MM.1S (cell line): Measurements from ENCODE around the gene PKHD1.

Experiments used
- DNase-seq: peaks from one replicate; pipeline ENCODE4 v3.0.0-alpha.2; 2015
- H2AFZ ChIP-seq: fragments of 300-600 bp; sonication (generic); 2 replicates; pipeline ENCODE4 v1.6.0; 2016; ENCODE audit warnings: antibody characterized with exemption, low read length
- H3F3A ChIP-seq: fragments of 300-600 bp; sonication (generic); 2 replicates; pipeline ENCODE4 v1.6.1; 2016; ENCODE audit warnings: mild to moderate bottlenecking, antibody characterized with exemption, low read length, moderate library complexity, mixed read lengths; ENCODE audit not compliant: insufficient read depth
- H3K27ac ChIP-seq: fragments of 300-600 bp; sonication (generic); 2 replicates; pipeline ENCODE4 v1.5.1; 2016; ENCODE audit warnings: mild to moderate bottlenecking, low read length
- H3K27me3 ChIP-seq: fragments of 300-600 bp; sonication (generic); replicated peaks from 2 replicates; pipeline ENCODE4 v1.6.0; 2016; ENCODE audit warnings: low read length; ENCODE audit not compliant: insufficient read depth
- H3K36me3 ChIP-seq: fragments of 300-600 bp; sonication (generic); replicated peaks from 2 replicates; pipeline ENCODE4 v1.6.1; 2016; ENCODE audit warnings: mild to moderate bottlenecking, low read length, mixed read lengths; ENCODE audit not compliant: insufficient read depth
- H3K4me1 ChIP-seq: fragments of 300-600 bp; sonication (generic); 2 replicates; pipeline ENCODE4 v1.6.1; 2016; ENCODE audit warnings: low read length, mixed read lengths
- H3K4me2 ChIP-seq: fragments of 300-600 bp; sonication (generic); 2 replicates; pipeline ENCODE4 v1.6.0; 2016; ENCODE audit warnings: low read depth, low read length
- H3K4me3 ChIP-seq: fragments of 300-600 bp; sonication (generic); 2 replicates; pipeline ENCODE4 v1.5.1; 2016; ENCODE audit warnings: low read length, mixed read lengths
- H3K79me2 ChIP-seq: fragments of 300-600 bp; sonication (generic); 2 replicates; pipeline ENCODE4 v1.6.1; 2016; ENCODE audit warnings: mixed run types, low read length, mixed read lengths
- H3K9ac ChIP-seq: fragments of 300-600 bp; sonication (generic); 2 replicates; pipeline ENCODE4 v1.6.1; 2016; ENCODE audit warnings: low read length, mixed read lengths
- H3K9me2 ChIP-seq: fragments of 300-600 bp; sonication (generic); replicated peaks from 2 replicates; pipeline ENCODE4 v1.6.1; 2016; ENCODE audit warnings: mild to moderate bottlenecking, low read length, mixed read lengths; ENCODE audit not compliant: insufficient read depth
- H3K9me3 ChIP-seq: fragments of 300-600 bp; sonication (generic); replicated peaks from 2 replicates; pipeline ENCODE4 v1.6.1; 2016; ENCODE audit warnings: mild to moderate bottlenecking, low read length, mixed read lengths; ENCODE audit not compliant: insufficient read depth
- H4K20me1 ChIP-seq: fragments of 300-600 bp; sonication (generic); 2 replicates; pipeline ENCODE4 v1.6.1; 2016; ENCODE audit warnings: mild to moderate bottlenecking, low read length, moderate library complexity, mixed read lengths; ENCODE audit not compliant: insufficient read depth
- CTCF ChIP-seq: fragments of 300-600 bp; sonication (generic); IDR thresholded peaks from 2 replicates; pipeline ENCODE4 v1.5.1; 2016; ENCODE audit warnings: antibody characterized with exemption, low read length, mixed read lengths
- EZH2 ChIP-seq: fragments of 300-600 bp; sonication (generic); optimal IDR thresholded peaks from 2 replicates; pipeline ENCODE3; 2017; ENCODE audit warnings: low read depth, mild to moderate bottlenecking, antibody characterized with exemption, low read length, mixed read lengths
- EZH2phosphoT487 ChIP-seq: fragments of 300-600 bp; sonication (generic); IDR thresholded peaks from 2 replicates; pipeline ENCODE4 v1.6.1; 2018; ENCODE audit warnings: antibody characterized with exemption, low read length

The PKHD1 gene

GRCh38 chr6:51818520-51819022, 268.8 kb downstream of the PKHD1 start:
- H4K20me1 ChIP-seq = no peaks in the 10 kb centered on the region
- H2AFZ ChIP-seq = no peak overlapping the region
- no peak overlapping the region for H3K4me2 ChIP-seq
- H3K9ac ChIP-seq = no peak overlapping the region
- no peaks in the 10 kb centered on the region for H3K9me2 ChIP-seq
- no peaks in the 10 kb centered on the region for H3K36me3 ChIP-seq
- no peak for TF ChIP-seq EZH2phosphoT487
- no peak for TF ChIP-seq CTCF
- no peak for TF ChIP-seq EZH2
- no peak overlapping the region for H3K27ac ChIP-seq
- H3K4me3 ChIP-seq = no peak overlapping the region
- DNase-seq = no peak
- H3K4me1 ChIP-seq = peaks cover 13% of the 10 kb centered on the region
- H3K27me3 ChIP-seq = no peaks in the 10 kb centered on the region
- no peaks in the 10 kb centered on the region for H3K9me3 ChIP-seq
- no peaks in the 10 kb centered on the region for H3K79me2 ChIP-seq
- peaks cover 13% of the 10 kb centered on the region; the same call in 1 of the 2 replicates for H3F3A ChIP-seq

- Histone ChIP-seq H4K20me1 (no peaks in the 10 kb centered on the region), H3K9me2 (no peaks in the 10 kb centered on the region), H3K27ac (no peak overlapping the region), H3K9ac (no peak overlapping the region), H3K36me3 (no peaks in the 10 kb centered on the region), H3K4me3 (no peak overlapping the region), H2AFZ (no peak overlapping the region), H3K4me1 (peaks cover 13% of the 10 kb centered on the region), H3K9me3 (no peaks in the 10 kb centered on the region), H3K4me2 (no peak overlapping the region), H3F3A (peaks cover 13% of the 10 kb centered on the region; the same call in 1 of the 2 replicates), H3K79me2 (no peaks in the 10 kb centered on the region), H3K27me3 (no peaks in the 10 kb centered on the region)
- TF ChIP-seq EZH2phosphoT487 (no peak), CTCF (no peak), EZH2 (no peak)
- no peak for DNase-seq
Measured at GRCh38 chr6:51817832-51818231, 269.6 kb downstream of the PKHD1 start.

GRCh38 chr6:51814418-51814817, 273.0 kb downstream of the PKHD1 start:
- H2AFZ ChIP-seq = no peak overlapping the region
- H3K4me3 ChIP-seq = no peak overlapping the region
- peak; percentile 87 for DNase-seq
- no peaks in the 10 kb centered on the region for H3K79me2 ChIP-seq
- peaks cover 13% of the 10 kb centered on the region; the same call in 1 of the 2 replicates for H3F3A ChIP-seq
- TF ChIP-seq EZH2phosphoT487 (no peak), EZH2 (no peak)
- no peaks in the 10 kb centered on the region for H3K9me2 ChIP-seq
- no peak overlapping the region for H3K9ac ChIP-seq
- H3K9me3 ChIP-seq = no peaks in the 10 kb centered on the region
- H3K4me2 ChIP-seq = peak overlapping the region; percentile 27; the same call in 1 of the 2 replicates
- H3K27ac ChIP-seq = peak overlapping the region; percentile 60; the same call in 1 of the 2 replicates
- H3K27me3 ChIP-seq = no peaks in the 10 kb centered on the region
- H3K4me1 ChIP-seq = peaks cover 13% of the 10 kb centered on the region
- H3K36me3 ChIP-seq = no peaks in the 10 kb centered on the region
- no peaks in the 10 kb centered on the region for H4K20me1 ChIP-seq

- Histone ChIP-seq H2AFZ (no peak overlapping the region), H3K9me3 (no peaks in the 10 kb centered on the region), H3K9me2 (no peaks in the 10 kb centered on the region), H3K79me2 (no peaks in the 10 kb centered on the region), H3K27me3 (no peaks in the 10 kb centered on the region), H3K4me1 (peaks cover 13% of the 10 kb centered on the region), H3K27ac (peak overlapping the region; percentile 60; the same call in 1 of the 2 replicates), H3K4me2 (0 out of 2 replicates have a peak overlapping the region, but pooled peaks have one; percentile 27), H3K9ac (no peak overlapping the region), H3F3A (peaks cover 13% of the 10 kb centered on the region; the same call in 1 of the 2 replicates), H4K20me1 (no peaks in the 10 kb centered on the region), H3K36me3 (no peaks in the 10 kb centered on the region), H3K4me3 (no peak overlapping the region)
- TF ChIP-seq EZH2 (no peak), EZH2phosphoT487 (no peak)
- no peak for DNase-seq
Measured at GRCh38 chr6:51813904-51814303, 273.5 kb downstream of the PKHD1 start.
